ENCODE results near the gene SPINK8.
"Not testable (repeated sequence)": the region's sequence is repeated elsewhere in the genome, so short reads cannot be mapped to it uniquely, and the experiment has no call there.

The SPINK8 gene

DNA sequence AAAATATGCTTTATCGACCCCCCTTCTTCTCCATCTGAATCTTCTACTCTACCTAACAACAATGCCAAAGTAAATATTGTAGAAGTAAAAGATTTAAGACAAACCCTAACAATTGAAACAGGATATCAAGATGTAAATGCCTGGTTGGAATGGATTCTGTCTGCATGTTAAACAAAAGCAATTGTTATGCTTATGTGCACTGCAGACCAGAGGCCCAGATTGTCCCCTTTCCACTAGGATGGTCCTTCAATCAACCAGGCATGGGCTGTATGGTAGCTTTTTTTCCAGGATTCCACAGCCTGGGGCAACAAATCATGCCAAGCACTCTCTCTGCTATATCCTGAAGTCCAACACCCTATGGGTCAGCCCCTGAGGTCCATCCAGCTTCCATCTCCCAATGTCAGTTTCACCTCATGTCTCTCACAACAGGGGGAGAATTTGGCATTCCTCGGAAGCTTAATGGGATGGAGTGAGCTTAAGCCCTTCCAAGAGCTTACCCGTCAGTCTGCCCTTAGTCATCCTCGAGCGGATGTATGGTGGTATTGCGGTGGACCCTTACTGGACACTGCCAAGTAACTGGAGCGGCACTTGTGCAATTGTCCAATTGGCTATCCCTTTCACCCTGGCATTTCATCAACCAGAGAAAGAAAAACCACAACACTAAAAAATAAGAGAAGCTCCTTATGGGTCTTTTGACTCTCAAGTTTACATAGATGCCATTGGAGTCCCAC is 56.4 kb downstream of the SPINK8 start:
- no peak for DNase-seq

GRCh38 chr3:48275287-48276027 is 58.0 kb downstream of the SPINK8 start:
- DNase-seq: no peak

GRCh38 chr3:48274452-48274851 is 59.0 kb downstream of the SPINK8 start:
- no peak for DNase-seq

DNA sequence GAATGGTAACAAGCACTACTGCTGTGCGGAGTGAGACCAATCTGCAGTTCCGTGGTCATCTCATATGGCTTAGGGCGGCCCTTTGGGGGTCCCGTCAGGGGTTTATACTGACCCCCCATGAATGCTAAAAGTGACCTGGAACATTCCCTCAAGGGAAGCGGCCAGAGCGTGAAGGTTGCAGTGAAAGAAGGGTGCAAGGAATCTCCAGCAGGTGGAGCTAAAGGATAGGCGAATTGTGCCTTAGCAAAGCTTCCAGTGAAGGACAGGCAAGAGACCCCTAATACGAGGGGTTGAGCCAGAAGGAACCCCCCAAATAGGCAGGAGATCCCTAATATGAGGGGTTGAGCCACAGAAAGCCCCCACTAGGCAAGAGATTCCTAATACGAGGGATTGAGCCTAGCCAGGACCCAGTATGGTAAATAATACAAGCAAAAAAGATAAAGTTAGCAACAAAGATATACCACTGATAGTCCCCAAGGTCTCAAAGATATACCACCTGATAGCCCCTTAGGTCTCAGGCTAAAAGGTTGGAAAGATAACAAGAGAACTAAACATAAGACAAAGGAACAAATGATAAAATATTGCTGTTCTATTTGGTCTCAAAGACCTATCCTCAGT is 59.8 kb downstream of the SPINK8 start:
- no peak for DNase-seq

- no peak for DNase-seq
Observed at GRCh38 chr3:48271763-48272498, 61.5 kb downstream of the SPINK8 start.

- not testable (repeated sequence) for DNase-seq
Observed at GRCh38 chr3:48271223-48271622, 62.2 kb downstream of the SPINK8 start.

DNA sequence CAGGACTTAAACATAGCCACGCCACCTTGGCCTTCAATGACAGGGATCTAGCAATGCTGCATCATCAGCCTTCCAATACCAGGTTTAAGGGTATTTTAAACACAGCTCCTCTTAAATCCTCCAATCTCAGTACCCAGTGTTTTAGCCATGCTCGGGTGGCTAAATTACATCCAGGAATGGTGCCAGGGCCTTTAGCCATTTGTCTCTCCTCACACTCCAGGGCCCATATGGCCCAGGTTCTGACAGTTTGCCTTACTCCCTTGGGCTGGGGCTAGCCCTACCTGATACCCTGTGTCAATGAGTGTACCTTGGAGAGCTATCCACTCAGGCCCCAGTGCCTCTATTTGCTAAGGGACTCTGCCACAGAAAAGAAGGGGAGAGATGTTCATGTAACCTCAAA is 63.2 kb downstream of the SPINK8 start:
- DNase-seq: no peak

DNA sequence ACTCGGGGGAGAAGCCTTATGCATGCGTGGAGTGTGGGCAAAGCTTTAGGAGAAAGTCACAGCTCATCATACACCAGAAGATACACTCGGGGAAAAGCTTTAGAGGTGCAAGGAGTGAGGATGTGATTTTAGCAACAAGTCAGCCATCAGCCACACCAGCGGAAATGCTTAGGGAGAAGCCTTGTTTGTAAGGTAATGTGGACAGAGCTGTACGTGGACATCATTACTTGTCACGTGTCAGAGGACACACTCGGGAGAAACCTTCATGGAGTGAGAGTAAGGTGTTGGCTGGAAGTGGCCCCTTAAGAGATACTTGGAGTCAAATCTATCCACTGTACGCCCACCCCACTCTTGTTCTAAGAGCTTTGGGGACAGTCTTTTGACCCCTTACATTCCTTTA is 63.9 kb downstream of the SPINK8 start:
- DNase-seq: no peak

- DNase-seq: no peak
Observed at GRCh38 chr3:48268936-48269561, 64.4 kb downstream of the SPINK8 start.

- DNase-seq: no peak
Observed at GRCh38 chr3:48268381-48268935, 65.0 kb downstream of the SPINK8 start.

GRCh38 chr3:48267782-48268181 is 65.7 kb downstream of the SPINK8 start:
- no peak for DNase-seq

DNA sequence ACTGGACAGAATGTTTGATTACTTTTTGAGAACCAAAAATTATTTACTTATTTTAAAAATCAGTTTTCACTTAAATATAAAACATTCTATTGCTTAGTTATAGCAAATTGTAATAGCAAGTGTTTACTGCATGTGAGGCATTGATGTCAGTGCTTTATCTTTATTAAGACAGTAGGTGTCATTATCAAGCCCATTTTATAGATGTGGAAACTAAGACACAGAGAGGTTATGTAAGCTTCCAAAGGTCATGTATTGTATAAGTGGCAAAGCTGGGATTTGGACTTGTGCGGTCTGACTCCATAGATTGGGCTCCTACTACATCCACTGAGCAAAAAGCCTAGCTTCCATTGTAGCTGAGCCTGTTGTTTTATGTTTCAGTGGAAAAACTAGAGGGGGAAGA is 74.9 kb downstream of the SPINK8 start:
- DNase-seq: no peak
